ENCODE results near the gene LARGE1. TPM values are rescaled to one million over a fixed set of nuclear protein-coding genes. Genes with fewer than 3 reads are reported as not detected.

The LARGE1 gene
- polyA plus RNA-seq, 6 donors from 2014 or later = 3.6 to 9.5 (median 5.6) TPM

DNA sequence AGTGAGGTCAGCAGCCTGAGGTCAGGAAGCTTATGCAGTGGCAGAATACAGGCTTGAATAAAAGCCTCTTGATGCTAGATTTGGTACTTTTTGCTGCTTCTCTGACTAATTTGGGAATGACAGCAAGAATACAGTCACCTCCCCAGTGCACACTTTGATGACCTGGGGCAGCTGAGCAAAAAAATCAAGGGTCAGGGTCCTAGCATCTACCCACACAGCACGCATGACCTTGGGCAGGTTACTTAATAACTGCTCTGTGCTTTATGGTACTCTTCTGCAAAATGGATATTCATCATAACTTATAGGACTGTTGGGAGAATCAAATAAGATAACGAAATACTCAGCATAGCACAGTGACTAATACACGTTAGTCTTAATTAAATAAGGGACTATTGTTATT is 518.0 kb downstream of the LARGE1 start:
- Mint-ChIP-seq H3K36me3 (peaks cover 0 to 23% of the 10 kb centered on the region in 2 donors), H3K4me3 (no peak overlapping the region), H3K9me3 (no peaks in the 10 kb centered on the region)

DNA sequence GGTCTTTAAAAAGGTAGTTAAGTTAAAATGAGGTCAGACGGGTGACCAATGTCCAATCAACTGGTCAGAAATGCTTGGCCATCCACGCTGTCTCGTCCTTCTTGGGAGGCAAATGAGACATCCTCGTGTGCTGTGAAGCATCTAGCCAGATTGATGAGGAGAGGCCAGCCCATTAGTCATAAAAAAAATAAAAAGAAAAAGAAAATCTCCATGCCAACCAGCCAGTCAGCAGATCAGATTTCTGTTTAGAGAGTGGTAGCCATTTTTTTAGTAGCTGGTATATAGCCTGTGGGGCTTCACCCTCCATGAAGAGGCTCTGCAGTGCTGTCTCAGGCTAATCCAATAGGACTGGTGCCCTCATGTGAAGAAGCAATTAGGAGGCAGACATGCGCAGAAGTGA is 519.0 kb downstream of the LARGE1 start:
- Mint-ChIP-seq H3K9me3 (no peaks in the 10 kb centered on the region), H3K27ac (peak overlapping the region in 2 of 6 donors; percentile 18 to 33), H3K4me1 (peaks cover 3 to 9% (median 4%) of the 10 kb centered on the region in 3 donors), H3K36me3 (peaks cover 0 to 23% of the 10 kb centered on the region in 2 donors), H3K27me3 (no peaks in the 10 kb centered on the region), H3K4me3 (no peak overlapping the region)
- DNase-seq (no peak), ATAC-seq (ENCODE audit: low read depth in 2 of 2) (no peak)

More for the DNA sequence above, 518.0 kb downstream of the LARGE1 start:
- ATAC-seq (ENCODE audit: low read depth in 2 of 2) = no peak
- Mint-ChIP-seq H3K27ac (peak overlapping the region in 2 of 6 donors; percentile 18 to 73), H3K27me3 (no peaks in the 10 kb centered on the region), H3K4me1 (peaks cover 3 to 9% (median 4%) of the 10 kb centered on the region in 3 donors)
- no peak for DNase-seq

DNA sequence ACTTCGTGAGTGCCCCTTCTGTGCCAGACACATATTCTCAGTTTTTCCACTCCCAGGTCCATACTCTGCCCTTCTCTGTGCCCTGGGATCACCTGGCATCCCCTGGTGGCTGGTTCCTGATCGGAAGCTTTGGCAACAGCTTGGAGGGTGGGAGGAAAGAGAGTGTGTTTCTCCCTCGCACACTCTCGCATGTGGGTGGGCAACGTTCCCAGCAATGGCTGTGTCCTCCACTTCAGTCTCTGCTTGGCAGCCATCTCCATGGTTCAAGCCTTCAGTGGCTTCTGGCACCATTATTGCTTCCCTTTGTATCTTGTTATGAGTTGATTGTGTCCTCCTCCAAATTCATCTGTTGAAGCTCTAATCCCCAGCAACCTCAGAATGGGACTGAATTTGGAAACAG is 519.4 kb downstream of the LARGE1 start:
- H3K36me3 Mint-ChIP-seq = peaks cover 0 to 25% of the 10 kb centered on the region in 2 donors
- no peaks in the 10 kb centered on the region for H3K27me3 Mint-ChIP-seq
- no peak for ATAC-seq (ENCODE audit: low read depth in 2 of 2)
- H3K27ac Mint-ChIP-seq = no peak overlapping the region
- H3K9me3 Mint-ChIP-seq = no peaks in the 10 kb centered on the region
- H3K4me3 Mint-ChIP-seq = no peak overlapping the region
- peaks cover 3 to 9% (median 4%) of the 10 kb centered on the region in 3 donors for H3K4me1 Mint-ChIP-seq
- DNase-seq = no peak

DNA sequence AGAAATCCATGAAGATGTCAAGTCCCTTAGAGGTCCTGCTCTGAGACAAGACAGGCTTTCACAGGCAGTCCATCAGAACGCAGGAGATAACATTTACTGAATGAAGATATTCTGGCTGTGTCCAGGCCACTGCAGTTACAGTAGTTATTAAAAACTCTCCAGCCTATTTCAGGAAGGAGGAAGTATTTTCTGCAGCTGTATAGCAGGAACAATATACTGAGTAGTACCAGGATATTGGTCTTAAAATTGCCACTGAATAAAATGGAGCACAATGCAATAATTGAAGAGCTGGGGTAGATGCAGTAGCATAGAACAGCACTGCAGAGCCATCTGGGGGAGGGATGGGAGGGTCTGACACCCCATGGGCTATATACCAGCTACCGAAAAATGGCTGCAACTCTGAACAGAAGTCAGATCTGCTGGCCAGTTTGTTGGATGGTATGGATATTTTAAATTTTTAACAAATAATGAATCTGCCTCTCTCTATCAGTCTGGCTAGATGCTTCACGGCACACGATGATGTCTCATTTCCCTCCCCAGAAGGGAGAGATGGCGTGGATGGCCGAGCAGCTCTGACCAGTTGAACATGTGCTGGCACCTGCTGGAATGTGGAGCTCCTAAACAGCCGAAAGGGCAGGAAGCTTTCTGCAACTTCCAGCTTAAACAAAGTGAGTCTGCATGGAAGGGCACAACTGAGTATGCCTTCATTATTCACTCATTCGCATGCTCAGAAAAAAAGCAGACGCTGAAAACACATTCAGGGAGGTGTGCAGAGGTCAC is 520.0 kb downstream of the LARGE1 start:
- no peak for DNase-seq
- no peak for ATAC-seq (ENCODE audit: low read depth in 2 of 2)
- peak overlapping the region in 1 of 8 donors; percentile 32 for H3K4me3 Mint-ChIP-seq
- H3K27me3 Mint-ChIP-seq = no peaks in the 10 kb centered on the region
- peaks cover 0 to 28% of the 10 kb centered on the region in 2 donors for H3K36me3 Mint-ChIP-seq
- H3K27ac Mint-ChIP-seq = peak overlapping the region in 1 of 6 donors; percentile 33
- peaks cover 3 to 9% (median 4%) of the 10 kb centered on the region in 3 donors for H3K4me1 Mint-ChIP-seq
- H3K9me3 Mint-ChIP-seq = no peaks in the 10 kb centered on the region

DNA sequence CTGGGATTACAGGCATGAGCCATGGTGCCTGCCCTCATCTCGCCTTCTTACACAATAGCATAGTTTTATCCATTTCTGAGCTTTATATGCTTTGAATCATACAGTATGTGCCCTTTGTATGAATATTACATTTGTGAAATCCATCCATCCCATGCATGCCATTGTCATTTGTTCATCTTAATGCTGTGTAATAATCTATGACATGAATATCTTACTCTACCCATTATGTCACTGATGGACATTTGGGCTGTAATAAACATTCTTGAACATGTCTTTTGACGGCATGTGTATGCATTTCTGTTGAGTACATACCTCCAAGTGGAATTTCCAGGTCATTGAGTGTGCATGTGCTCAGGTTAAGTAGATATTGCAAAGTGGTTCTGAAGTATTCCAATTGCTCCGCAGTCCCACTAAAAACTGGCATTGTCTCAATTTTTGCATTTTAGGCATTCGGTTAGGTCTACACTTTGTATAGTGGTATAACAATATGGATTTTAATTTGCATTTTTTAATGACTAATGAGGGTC is 522.8 kb downstream of the LARGE1 start:
- peaks cover 3 to 9% (median 5%) of the 10 kb centered on the region in 3 donors for H3K4me1 Mint-ChIP-seq
- peak overlapping the region in 2 of 6 donors; percentile 13 to 55 for H3K27ac Mint-ChIP-seq
- H3K36me3 Mint-ChIP-seq = peaks cover 0 to 21% of the 10 kb centered on the region in 2 donors

DNA sequence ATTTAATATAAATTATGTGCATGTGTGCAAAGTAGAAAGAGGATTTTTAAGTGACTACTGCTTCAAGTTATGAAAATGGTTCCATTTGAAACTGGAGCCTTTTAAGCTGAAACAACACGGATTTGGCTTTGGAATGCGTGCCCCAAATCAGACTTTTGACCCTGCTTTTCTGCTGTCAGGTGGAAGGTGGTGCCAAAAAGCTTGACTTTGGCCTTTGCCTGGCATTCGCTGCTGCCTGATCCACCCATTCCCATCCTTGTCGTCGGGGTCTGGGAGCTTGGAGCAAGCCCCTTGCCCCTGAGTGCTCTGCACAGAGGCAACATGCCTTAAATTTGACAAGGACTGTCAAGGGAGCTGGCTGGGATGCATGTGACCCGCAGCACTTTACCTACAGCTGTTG is 526.8 kb downstream of the LARGE1 start:
- H3K4me3 Mint-ChIP-seq = no peak overlapping the region
- ATAC-seq (ENCODE audit: low read depth in 2 of 2) (no peak), DNase-seq (no peak)
- peaks cover 0 to 13% of the 10 kb centered on the region in 2 donors for H3K36me3 Mint-ChIP-seq
- no peaks in the 10 kb centered on the region for H3K27me3 Mint-ChIP-seq
- peaks cover 0 to 10% (median 0%) of the 10 kb centered on the region in 3 donors for H3K4me1 Mint-ChIP-seq
- no peaks in the 10 kb centered on the region for H3K9me3 Mint-ChIP-seq
- H3K27ac Mint-ChIP-seq = peak overlapping the region in 1 of 6 donors; percentile 63

More for the DNA sequence above, 522.8 kb downstream of the LARGE1 start:
- H3K9me3 Mint-ChIP-seq = no peaks in the 10 kb centered on the region
- DNase-seq = no peak
- no peaks in the 10 kb centered on the region for H3K27me3 Mint-ChIP-seq
- no peak overlapping the region for H3K4me3 Mint-ChIP-seq
- ATAC-seq (ENCODE audit: low read depth in 2 of 2) = no peak

DNA sequence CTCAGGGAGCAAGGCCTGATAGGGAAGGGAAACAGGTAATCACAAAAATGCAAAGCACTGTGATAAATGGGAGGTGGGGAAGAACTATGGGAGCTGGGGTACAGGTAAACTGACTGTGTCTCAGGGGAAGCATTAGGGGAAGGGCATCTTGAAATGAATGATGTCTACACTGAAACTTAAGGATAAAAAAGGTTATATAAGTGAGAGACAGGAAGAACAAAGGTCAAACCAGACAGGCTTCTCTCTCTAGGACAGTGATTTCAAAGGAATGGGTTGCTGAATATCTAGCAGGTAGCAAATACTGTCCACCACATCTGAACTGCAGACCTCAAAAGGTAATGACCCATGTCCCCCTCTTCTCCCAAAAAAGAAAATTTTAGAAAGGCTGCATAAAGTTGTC is 529.0 kb downstream of the LARGE1 start:
- Mint-ChIP-seq H3K36me3 (peaks cover 0 to 13% of the 10 kb centered on the region in 2 donors), H3K9me3 (no peaks in the 10 kb centered on the region), H3K27me3 (no peaks in the 10 kb centered on the region), H3K4me1 (peaks cover 0 to 10% (median 0%) of the 10 kb centered on the region in 3 donors), H3K27ac (peak overlapping the region in 4 of 6 donors; percentile 3 to 87 (median 49)), H3K4me3 (no peak overlapping the region)
- ATAC-seq (ENCODE audit: low read depth in 2 of 2) = no peak
- no peak for DNase-seq

DNA sequence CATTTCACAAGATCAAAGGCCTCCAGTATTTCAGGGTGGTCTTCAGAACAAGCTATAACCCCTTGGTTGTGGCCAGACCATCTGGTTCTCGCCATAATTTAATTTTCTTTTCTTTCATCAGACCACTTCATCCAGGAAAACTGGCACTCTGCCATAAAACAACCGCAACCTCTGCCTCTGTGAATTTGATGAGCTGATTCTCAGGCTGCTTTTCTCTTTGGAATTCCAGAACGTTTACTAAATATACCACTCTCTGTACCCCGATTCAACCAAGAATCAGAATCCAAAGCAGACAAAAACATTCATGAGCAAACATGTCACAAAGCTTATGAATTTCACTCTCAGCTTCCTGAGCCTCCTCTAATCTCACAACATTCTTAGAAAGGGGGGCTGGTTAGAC is 530.3 kb downstream of the LARGE1 start:
- no peaks in the 10 kb centered on the region for H3K27me3 Mint-ChIP-seq
- peaks cover 0 to 5% of the 10 kb centered on the region in 2 donors for H3K36me3 Mint-ChIP-seq
- no peak for DNase-seq
- H3K9me3 Mint-ChIP-seq = no peaks in the 10 kb centered on the region
- H3K4me3 Mint-ChIP-seq = no peak overlapping the region
- peak overlapping the region in 1 of 6 donors; percentile 52 for H3K27ac Mint-ChIP-seq
- peaks cover 0 to 10% (median 0%) of the 10 kb centered on the region in 3 donors for H3K4me1 Mint-ChIP-seq
- ATAC-seq (ENCODE audit: low read depth in 2 of 2) = no peak

DNA sequence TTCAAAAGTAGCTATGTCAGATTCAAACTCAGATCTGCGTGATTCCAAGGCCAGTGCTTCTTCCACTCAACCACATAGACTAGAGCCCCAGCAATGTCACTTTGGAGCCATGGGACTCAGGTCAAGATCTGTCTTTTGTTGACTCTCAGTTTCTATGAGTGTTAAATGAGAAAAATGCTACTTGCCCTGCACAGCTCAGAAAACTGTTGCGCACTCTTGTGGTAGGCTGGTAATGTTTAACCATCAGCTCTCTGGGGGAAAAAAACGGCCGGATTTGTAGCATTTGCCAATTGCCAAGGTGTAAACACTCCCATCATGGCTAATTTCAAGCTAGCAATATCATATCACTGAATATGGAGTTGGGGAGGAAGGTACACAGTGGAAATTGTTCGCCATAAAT is 534.0 kb downstream of the LARGE1 start:
- Mint-ChIP-seq H3K9me3 (peaks cover 0 to 1% (median 0%) of the 10 kb centered on the region in 7 donors), H3K36me3 (peaks cover 20 to 26% of the 10 kb centered on the region in 2 donors), H3K27ac (peak overlapping the region in 1 of 6 donors; percentile 60), H3K4me3 (no peak overlapping the region), H3K4me1 (peaks cover 0 to 4% (median 0%) of the 10 kb centered on the region in 3 donors), H3K27me3 (no peaks in the 10 kb centered on the region)
- DNase-seq (no peak), ATAC-seq (ENCODE audit: low read depth in 2 of 2) (no peak)

DNA sequence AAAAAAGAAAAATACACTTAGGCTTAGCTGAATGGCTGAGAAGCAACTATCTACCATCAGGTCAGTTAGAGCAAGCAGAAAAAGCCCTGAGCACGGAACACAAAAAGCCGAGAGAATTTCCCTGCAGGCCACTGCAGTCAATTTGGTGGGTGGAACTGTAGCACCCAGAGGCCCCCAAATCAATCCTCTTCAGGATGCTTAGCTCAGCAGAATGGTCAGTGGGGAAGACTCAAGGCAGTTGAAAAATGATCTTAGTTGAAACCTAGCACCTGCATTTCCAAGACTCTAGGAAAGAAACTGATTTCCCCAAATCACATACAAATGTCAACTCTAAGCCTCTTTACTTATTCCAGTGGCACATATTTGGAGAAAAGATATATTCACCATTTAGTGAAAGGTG is 534.7 kb downstream of the LARGE1 start:
- Mint-ChIP-seq H3K36me3 (peaks cover 25 to 32% of the 10 kb centered on the region in 2 donors), H3K9me3 (peaks cover 0 to 2% (median 0%) of the 10 kb centered on the region in 7 donors), H3K27ac (peak overlapping the region in 2 of 6 donors; percentile 24 to 60), H3K27me3 (no peaks in the 10 kb centered on the region), H3K4me3 (no peak overlapping the region), H3K4me1 (no peaks in the 10 kb centered on the region)
- no peak for ATAC-seq (ENCODE audit: low read depth in 2 of 2)
- DNase-seq = no peak

DNA sequence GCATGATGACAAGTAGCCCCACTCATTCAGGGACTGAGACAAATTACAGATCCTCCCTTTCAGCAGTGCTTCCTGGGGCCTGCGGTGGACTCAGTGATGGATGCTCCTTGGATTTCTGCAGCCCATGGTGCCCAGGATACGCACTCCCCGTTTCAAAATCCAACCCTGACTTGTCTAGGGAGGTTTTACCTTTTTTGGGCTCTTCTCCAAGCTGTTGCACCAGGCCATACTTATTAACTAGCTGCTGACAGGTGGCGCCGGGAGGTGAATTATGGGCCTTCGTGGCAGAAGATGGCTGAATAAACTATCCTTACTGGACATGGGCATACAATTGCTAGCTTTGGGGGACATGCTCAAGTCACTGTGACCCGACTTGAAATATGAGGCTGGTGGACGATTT is 537.8 kb downstream of the LARGE1 start:
- DNase-seq (no peak), ATAC-seq (ENCODE audit: low read depth in 2 of 2) (no peak)
- no peak overlapping the region for H3K4me3 Mint-ChIP-seq
- H3K4me1 Mint-ChIP-seq = no peaks in the 10 kb centered on the region
- peaks cover 7 to 23% (median 16%) of the 10 kb centered on the region in 7 donors for H3K9me3 Mint-ChIP-seq
- H3K36me3 Mint-ChIP-seq = peaks cover 40 to 62% of the 10 kb centered on the region in 2 donors
- H3K27ac Mint-ChIP-seq = no peak overlapping the region
- H3K27me3 Mint-ChIP-seq = peaks cover 0 to 4% (median 0%) of the 10 kb centered on the region in 3 donors

DNA sequence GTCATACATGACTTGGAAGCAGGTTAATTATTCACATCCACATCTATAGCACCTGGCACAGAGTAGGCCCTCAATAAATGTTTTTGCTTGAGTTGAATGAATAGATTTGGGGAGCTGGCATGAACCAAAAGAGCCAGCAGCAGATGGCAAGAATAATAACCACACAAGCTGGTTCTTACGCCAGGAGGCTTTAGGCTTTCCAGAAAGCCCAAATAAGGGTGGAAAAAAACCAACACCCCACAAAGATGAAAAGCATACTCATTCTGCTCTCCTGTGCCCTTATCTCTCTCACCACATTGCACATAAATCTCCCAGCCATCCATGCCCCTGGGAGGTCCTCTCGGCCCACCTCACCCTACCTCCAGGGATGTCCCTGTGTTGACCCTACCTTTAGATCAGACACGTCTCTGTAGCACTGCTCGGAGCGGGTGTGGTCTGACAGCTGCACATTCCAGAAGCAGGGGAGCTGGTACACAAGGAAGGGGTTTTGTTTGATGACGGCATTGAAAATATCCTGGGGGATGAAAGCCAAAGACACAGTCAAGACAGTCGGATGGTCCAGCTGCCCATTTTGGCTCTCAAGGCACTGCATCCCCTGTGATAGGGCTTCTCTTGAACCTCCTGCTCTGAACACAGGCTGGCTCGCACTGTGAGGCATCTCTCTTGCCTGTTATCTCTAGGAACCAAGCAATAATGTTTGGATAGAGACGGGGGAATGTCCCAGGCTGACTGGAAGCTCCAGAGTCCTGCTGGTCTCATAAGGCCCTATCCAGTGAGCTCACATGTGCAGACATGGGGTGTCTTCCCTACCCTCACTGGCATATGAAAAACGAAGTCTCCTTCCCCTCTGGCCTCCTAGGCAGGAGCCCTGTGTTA is 538.5 kb downstream of the LARGE1 start:
- H3K4me3 Mint-ChIP-seq = peak overlapping the region in 1 of 8 donors; percentile 74
- H3K27ac Mint-ChIP-seq = peak overlapping the region in 2 of 6 donors; percentile 19 to 58
- peaks cover 45 to 67% of the 10 kb centered on the region in 2 donors for H3K36me3 Mint-ChIP-seq
- peaks cover 0 to 4% (median 0%) of the 10 kb centered on the region in 3 donors for H3K27me3 Mint-ChIP-seq
- DNase-seq = no peak
- no peaks in the 10 kb centered on the region for H3K4me1 Mint-ChIP-seq
- peaks cover 9 to 29% (median 16%) of the 10 kb centered on the region in 7 donors for H3K9me3 Mint-ChIP-seq
- no peak for ATAC-seq (ENCODE audit: low read depth in 2 of 2)
